Upper lobe of left lung (tissue), 4 donors: Measurements from ENCODE around the gene CEP104.

Source experiments
- POLR2A ChIP-seq, 4 donors: fragments of 450-650 bp; IDR thresholded peaks; one replicate each; pipeline ENCODE4 v1.5.1; 2016 to 2017; ENCODE audit warnings: antibody characterized with exemption in 4 of 4, mild to moderate bottlenecking in 2 of 4
- TF ChIP-seq, protein P1 (sequence below), 6 experiments: fragments of 450-650 bp in 4 of 6; fragments of 200-600 bp in 2 of 6; sonication (generic) in 2 of 6; IDR thresholded peaks; one replicate each; pipeline ENCODE4 v1.5.1; 2016 to 2019; ENCODE audit warnings: antibody characterized with exemption in 6 of 6

- TF ChIP-seq, protein P1, sequence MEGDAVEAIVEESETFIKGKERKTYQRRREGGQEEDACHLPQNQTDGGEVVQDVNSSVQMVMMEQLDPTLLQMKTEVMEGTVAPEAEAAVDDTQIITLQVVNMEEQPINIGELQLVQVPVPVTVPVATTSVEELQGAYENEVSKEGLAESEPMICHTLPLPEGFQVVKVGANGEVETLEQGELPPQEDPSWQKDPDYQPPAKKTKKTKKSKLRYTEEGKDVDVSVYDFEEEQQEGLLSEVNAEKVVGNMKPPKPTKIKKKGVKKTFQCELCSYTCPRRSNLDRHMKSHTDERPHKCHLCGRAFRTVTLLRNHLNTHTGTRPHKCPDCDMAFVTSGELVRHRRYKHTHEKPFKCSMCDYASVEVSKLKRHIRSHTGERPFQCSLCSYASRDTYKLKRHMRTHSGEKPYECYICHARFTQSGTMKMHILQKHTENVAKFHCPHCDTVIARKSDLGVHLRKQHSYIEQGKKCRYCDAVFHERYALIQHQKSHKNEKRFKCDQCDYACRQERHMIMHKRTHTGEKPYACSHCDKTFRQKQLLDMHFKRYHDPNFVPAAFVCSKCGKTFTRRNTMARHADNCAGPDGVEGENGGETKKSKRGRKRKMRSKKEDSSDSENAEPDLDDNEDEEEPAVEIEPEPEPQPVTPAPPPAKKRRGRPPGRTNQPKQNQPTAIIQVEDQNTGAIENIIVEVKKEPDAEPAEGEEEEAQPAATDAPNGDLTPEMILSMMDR (IDR thresholded peaks at IDR 0.05): no peak
- TF ChIP-seq POLR2A (IDR thresholded peaks at IDR 0.05): no peak
These were observed 45.1 kb upstream of the CEP104 start for GRCh38 chr1:3902111-3902511.
